ENCODE measurements around the gene CFDP1.

Gene CFDP1

DNA sequence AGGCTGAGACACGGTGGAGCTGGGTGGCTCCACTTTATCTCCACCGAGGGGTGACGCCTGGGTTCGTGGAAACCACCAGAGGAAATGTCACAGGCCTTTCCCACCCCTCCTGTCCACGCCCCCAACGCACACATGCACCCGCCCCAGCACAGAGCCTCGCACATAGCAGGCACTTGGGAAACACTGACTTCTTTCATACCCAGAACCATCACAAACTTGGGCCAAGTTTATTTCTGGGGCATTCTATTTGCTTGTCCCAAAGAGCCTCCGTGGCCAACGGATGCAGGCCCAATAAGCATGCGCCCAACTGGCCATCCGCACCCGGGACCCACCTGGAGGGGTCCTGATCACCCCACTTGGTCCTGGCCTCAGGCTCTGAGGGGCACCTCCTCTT, 185.2 kb downstream of the CFDP1 start:
- no peak for FAIRE-seq

GRCh38 chr16:75247249-75247648, 186.1 kb downstream of the CFDP1 start:
- FAIRE-seq: no peak

- FAIRE-seq: no peak
Measured at GRCh38 chr16:75246504-75247205, 186.6 kb downstream of the CFDP1 start.

GRCh38 chr16:75244844-75245758, 188.2 kb downstream of the CFDP1 start:
- FAIRE-seq: no peak

DNA sequence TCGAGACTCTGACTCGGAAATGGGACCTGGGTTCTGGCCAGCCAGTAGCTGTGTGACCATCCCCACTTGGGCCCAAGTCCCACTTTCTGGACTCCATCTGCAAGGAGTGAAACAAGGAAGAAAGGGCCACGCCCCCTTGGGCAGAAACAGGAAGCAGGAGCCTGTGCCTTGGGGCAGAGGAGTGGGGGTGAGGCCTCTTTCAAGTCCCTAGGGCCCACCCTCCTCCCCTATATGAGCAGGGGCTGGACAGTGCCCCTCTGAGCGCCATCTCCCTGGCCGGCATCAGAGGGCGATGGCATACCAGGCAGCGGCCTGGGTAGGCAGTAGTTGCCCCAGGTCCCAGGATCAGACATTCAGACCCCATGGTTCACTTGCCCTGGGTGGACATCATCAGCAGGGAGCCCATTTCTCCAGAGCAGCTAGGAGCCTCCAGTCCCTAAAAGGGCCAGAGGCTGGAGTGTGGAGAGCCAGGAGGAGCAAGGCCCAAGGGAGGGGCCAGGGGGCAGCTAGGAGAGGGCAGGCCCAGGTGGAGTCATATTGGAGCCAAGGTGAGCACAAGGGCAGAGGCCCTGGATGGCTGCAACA, 189.0 kb downstream of the CFDP1 start:
- FAIRE-seq: no peak

Data from colon (tissue), 2 donors.